Measurements from ENCODE around the gene CTXN1. TPM values are rescaled to one million over a fixed set of nuclear protein-coding genes. Genes with fewer than 3 reads are reported as not detected.

Gene CTXN1
- total RNA-seq, 1 donor from 2014 or later, result 14.2 TPM

DNA sequence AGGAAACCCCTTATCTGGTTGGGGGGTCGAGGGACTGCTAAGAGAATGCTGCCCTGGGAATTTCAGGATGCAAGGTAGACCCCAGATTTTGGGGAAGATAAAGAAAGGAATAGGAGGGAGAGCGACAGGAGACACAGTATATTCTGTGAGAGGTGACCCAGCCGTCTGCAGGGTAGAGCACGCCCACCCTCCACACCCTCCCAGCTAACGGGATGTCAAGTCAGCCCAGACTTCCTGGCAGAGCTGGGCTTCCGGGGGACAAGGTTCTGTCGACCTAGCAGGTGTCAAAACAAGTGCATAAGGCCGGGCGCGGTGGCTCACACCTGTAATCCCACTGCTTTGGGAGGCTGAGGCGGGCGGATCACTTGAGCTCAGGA, 51.0 kb downstream of the CTXN1 start:
- no peak overlapping the region for H3K4me3 ChIP-seq
- no peak for DNase-seq (ENCODE audit: extremely low spot score in 2 of 2)
- no peak overlapping the region for H3K27ac ChIP-seq
- intact Hi-C loops (cut with DNase I), result no loop called here
- H3K27me3 ChIP-seq, result no peaks in the 10 kb centered on the region
- no peaks in the 10 kb centered on the region for H3K36me3 ChIP-seq
- H3K4me1 ChIP-seq, result peaks cover 45% of the 10 kb centered on the region
- H3K9me3 ChIP-seq, result no peaks in the 10 kb centered on the region
- TF ChIP-seq, protein P1, sequence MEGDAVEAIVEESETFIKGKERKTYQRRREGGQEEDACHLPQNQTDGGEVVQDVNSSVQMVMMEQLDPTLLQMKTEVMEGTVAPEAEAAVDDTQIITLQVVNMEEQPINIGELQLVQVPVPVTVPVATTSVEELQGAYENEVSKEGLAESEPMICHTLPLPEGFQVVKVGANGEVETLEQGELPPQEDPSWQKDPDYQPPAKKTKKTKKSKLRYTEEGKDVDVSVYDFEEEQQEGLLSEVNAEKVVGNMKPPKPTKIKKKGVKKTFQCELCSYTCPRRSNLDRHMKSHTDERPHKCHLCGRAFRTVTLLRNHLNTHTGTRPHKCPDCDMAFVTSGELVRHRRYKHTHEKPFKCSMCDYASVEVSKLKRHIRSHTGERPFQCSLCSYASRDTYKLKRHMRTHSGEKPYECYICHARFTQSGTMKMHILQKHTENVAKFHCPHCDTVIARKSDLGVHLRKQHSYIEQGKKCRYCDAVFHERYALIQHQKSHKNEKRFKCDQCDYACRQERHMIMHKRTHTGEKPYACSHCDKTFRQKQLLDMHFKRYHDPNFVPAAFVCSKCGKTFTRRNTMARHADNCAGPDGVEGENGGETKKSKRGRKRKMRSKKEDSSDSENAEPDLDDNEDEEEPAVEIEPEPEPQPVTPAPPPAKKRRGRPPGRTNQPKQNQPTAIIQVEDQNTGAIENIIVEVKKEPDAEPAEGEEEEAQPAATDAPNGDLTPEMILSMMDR (IDR thresholded peaks at IDR 0.05), result no peak
- TF ChIP-seq POLR2A (IDR thresholded peaks at IDR 0.05) (no peak), POLR2AphosphoS5 (IDR thresholded peaks at IDR 0.05; ENCODE audit: insufficient read depth in 1 of 2, low read depth in 1 of 2) (no peak)

Other genes with a start within 250 kb of the CTXN1 start
- gene MCEMP1, start 249.0 kb downstream of the CTXN1 start, total RNA-seq, result not detected
- gene TRAPPC5, start 245.3 kb downstream of the CTXN1 start, total RNA-seq, result 87.2 TPM
- not detected for gene FCER2, start 224.0 kb downstream of the CTXN1 start, total RNA-seq
- 0.98 TPM for gene CLEC4G, start 194.0 kb downstream of the CTXN1 start, total RNA-seq
- gene CD209, start 178.6 kb downstream of the CTXN1 start, total RNA-seq, result 8.8 TPM
- not detected for gene CLEC4M, start 162.9 kb downstream of the CTXN1 start, total RNA-seq
- 17.2 TPM for gene EVI5L, start 95.9 kb downstream of the CTXN1 start, total RNA-seq
- not detected for gene PRR36, start 51.7 kb downstream of the CTXN1 start, total RNA-seq
- gene LRRC8E, start 37.6 kb downstream of the CTXN1 start, total RNA-seq, result 6.6 TPM
- 26.8 TPM for gene MAP2K7, start 22.3 kb downstream of the CTXN1 start, total RNA-seq
- gene TGFBR3L, start 11.3 kb downstream of the CTXN1 start, total RNA-seq, result 1.5 TPM
- 17.4 TPM for gene SNAPC2, start 5.8 kb downstream of the CTXN1 start, total RNA-seq
- 76.1 TPM for gene TIMM44, start 17.5 kb upstream of the CTXN1 start, total RNA-seq
- 40.5 TPM for gene ELAVL1, start 79.5 kb upstream of the CTXN1 start, total RNA-seq
- not detected for gene CCL25, start 126.6 kb upstream of the CTXN1 start, total RNA-seq
- not detected for gene FBN3, start 223.5 kb upstream of the CTXN1 start, total RNA-seq

Measured in vagina (tissue), 2 donors.